ENCODE results near the gene SALL3.

The SALL3 gene

DNA sequence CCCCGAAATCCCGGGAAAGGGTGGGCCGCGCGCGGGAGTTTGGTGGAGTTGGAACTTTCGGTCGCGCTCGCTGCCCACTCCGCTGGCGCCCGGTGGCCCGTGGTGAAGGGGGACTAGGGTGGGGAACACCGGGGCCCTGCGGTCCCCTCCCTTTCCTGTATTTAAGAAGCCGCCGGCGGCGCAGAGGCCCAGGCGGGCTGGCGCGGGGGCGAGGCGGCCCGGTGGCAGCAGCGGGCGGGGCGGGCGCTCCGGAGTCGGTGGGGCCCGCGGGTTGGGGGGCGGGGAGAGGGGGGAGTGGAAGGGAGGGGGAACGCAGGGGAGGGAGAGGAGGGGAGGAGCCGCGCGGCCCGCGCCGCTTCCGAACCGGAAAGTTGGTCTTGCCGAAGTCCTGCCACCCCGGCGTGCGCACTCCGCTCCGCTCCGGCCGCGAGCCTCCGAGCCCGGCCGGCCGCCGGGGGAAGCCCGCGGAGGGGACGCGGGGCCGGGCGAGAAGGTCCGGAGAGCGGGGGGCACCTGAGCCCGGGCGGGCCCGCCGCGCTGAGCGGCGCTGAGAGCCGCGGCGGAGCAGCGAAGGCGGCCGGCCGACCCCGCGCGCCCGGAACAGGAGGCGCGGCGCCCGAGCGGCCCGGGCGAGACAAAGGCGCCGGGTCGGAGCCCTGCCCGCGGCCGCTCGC, 425 bp upstream of the SALL3 start:
- DNase-seq (ENCODE audit: extremely low spot score) = no peak
- POLR2A ChIA-PET = no interaction called here
- TF ChIP-seq, protein P1, sequence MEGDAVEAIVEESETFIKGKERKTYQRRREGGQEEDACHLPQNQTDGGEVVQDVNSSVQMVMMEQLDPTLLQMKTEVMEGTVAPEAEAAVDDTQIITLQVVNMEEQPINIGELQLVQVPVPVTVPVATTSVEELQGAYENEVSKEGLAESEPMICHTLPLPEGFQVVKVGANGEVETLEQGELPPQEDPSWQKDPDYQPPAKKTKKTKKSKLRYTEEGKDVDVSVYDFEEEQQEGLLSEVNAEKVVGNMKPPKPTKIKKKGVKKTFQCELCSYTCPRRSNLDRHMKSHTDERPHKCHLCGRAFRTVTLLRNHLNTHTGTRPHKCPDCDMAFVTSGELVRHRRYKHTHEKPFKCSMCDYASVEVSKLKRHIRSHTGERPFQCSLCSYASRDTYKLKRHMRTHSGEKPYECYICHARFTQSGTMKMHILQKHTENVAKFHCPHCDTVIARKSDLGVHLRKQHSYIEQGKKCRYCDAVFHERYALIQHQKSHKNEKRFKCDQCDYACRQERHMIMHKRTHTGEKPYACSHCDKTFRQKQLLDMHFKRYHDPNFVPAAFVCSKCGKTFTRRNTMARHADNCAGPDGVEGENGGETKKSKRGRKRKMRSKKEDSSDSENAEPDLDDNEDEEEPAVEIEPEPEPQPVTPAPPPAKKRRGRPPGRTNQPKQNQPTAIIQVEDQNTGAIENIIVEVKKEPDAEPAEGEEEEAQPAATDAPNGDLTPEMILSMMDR (IDR thresholded peaks at IDR 0.05; ENCODE audit: control extremely low read depth, extremely low read depth, low read depth, missing control alignments) = no peak
- CTCF ChIA-PET = no interaction called here

DNA sequence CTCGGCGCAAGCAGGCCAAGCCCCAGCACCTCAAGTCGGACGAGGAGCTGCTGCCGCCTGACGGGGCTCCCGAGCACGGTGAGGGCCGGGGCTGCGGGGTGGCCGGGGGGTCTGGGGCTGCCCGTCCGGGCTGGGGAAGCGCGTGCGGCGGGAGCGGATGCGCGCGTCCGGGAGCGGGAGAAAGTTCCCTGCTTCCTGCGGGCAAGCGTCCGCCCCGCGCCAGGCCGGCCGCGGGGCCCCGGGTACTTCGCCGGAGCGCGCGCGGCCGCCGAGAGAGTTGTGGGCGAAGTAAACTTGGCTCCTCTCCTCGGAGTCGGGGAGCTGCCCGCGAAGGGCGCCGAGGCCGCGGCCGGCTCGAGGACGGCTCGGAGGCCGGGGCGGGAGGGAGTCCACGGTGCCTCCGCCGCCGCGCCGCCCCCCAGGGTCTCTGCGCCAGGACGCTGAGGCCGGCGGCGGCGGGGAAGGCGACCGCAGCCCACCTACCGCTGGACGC, 707 bp downstream of the SALL3 start:
- DNase-seq (ENCODE audit: extremely low spot score) = no peak
- POLR2A ChIA-PET = no interaction called here
- TF ChIP-seq, protein P1 (IDR thresholded peaks at IDR 0.05; ENCODE audit: control extremely low read depth, extremely low read depth, low read depth, missing control alignments) = no peak
- CTCF ChIA-PET = no interaction called here

DNA sequence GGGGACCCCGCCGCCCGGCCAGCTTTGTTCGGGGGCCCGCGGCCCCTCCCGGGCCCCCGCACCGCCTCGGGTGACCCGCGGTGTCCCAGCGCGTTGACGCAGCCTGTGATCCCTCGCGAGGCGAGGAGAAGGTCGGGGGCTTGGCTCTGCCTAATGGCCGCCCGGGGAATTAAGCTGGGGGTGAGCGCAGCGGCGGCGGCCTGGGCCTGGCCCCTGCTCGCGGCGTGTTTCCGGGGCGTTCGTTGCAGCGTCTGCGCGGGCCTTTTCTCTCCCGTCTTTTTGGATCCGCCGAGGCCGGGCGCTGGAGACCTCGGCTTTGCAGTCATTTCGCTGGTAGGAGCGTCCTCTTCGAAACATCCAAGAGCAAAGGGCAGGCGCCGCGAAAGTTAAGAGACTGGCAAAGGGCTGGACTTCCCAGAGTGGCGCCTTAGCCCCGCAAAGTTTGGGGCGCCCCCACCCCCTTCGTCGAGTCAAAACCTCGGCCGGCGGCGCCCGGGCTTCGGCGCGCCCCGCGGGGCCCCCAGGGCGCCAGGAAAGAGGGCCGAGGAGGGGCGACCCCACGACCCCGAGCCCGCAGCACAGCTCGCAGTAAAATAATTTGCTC, 1.3 kb downstream of the SALL3 start:
- TF ChIP-seq, protein P1 (IDR thresholded peaks at IDR 0.05; ENCODE audit: control extremely low read depth, extremely low read depth, low read depth, missing control alignments) = no peak
- ChIA-PET POLR2A (no interaction called here), CTCF (no interaction called here)
- DNase-seq (ENCODE audit: extremely low spot score) = no peak

DNA sequence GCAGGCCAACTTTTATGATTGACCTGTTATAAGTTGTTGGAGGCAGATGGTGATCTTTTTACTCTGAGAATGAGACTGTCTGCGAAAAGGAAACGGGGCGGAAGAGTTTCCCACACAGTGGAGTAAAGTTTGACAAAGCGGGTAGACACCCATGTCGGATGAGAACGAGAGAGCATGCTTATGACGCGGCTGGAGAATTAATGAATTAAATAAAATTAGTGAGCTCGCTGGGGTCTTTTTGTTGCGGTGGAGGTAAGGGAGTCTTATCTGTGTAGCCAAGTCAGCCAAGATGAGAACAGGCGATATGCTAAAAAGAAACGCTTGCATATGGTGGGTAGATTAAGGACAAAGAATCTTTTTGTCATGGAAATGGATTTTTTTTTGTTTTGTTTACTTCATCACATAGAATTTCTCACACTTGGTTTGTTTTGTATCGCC, 1.8 kb downstream of the SALL3 start:
- TF ChIP-seq, protein P1 (IDR thresholded peaks at IDR 0.05; ENCODE audit: control extremely low read depth, extremely low read depth, low read depth, missing control alignments) = no peak
- DNase-seq (ENCODE audit: extremely low spot score) = no peak
- CTCF ChIA-PET = no interaction called here
- POLR2A ChIA-PET = no interaction called here

DNA sequence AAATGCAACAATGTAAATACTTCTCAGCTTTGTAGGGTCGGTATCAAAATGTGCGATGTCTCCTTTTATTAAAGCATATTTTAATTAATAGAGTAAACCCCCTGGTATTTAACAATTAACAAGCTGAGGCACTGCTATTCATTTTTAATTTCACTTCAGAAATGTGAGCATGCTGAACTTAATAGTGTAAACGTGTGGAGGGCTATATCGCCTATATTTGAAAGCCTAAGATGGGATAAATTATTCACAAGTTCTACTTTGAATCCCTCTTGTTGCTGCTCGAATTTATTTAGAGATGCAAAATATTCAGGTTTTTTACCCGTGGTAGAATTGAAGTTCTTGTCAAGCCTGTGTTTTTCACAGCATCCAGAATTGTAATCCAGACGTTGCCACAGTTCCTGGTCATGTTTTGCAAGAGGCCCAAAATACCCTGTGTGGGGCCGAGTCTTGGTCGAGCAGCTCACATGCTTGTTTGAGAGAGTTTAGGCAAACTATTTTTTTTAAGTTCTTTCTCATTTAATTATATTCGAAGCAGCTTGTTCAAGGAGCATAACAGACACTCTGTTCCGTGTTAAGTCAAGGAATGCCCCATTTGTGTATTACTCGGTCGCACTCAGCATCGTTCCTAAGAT, 2.5 kb downstream of the SALL3 start:
- ChIA-PET CTCF (interaction anchor here (0.7 to 1.4 kb wide), 2 partner anchors 9 to 397 kb away, joined by 3 read pairs; no protein-coding TSS in a partner anchor), POLR2A (no interaction called here)
- TF ChIP-seq, protein P1 (IDR thresholded peaks at IDR 0.05; ENCODE audit: control extremely low read depth, extremely low read depth, low read depth, missing control alignments) = no peak

DNA sequence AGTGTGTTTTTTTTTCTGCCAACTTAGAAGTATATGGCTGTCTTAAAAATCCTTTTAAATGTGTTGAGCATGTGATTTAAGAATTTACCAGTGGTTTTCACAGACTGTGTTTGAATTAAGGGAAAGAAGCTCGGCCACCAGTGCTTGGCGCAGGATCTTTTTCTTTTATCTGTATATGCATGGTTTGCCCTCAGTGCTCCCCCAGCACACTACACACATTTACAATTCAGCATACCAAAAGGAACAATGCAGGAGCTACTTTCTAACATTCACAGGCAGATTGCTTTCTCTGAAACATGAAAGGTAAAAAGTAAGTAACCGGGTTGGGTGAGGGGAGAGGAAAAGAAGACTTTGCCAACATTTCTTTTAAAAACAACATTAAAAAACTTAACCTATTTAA, 3.9 kb downstream of the SALL3 start:
- DNase-seq (ENCODE audit: extremely low spot score) = no peak
- CTCF ChIA-PET = interaction anchor here (1.0 to 1.5 kb wide), 2 partner anchors 39 to 264 kb away, joined by 3 read pairs; no protein-coding TSS in a partner anchor
- TF ChIP-seq, protein P1 (IDR thresholded peaks at IDR 0.05; ENCODE audit: control extremely low read depth, extremely low read depth, low read depth, missing control alignments) = no peak
- POLR2A ChIA-PET = no interaction called here

More for the DNA sequence above, 2.5 kb downstream of the SALL3 start:
- no peak for DNase-seq (ENCODE audit: extremely low spot score)
